Common myeloid progenitor, CD34-positive (primary cell): ENCODE results near the gene PRELID3B.
A peak's percentile ranks its signal among the peaks of the same experiment; 100 is the strongest.

Experiments
- CTCF ChIA-PET: fragments of 350-600 bp; sonication (Branson Sonifier 250); formaldehyde crosslinking; loops from one replicate; lab custom pipeline; 2021; ENCODE audit warnings: antibody characterized with exemption; lab: Charles Lee
- POLR2A ChIA-PET: fragments of 350-600 bp; sonication (Branson Sonifier 250); formaldehyde crosslinking; loops from one replicate; lab custom pipeline; 2021; ENCODE audit warnings: antibody characterized with exemption; lab: Charles Lee
- DNase-seq, 3 donors: peaks; one replicate each; pipeline versions ENCODE4 v3.0.0 to v3.0.0-alpha.2; 2013
- H3K27ac ChIP-seq, 2 experiments: 1 replicate in 1 of 2; 2 replicates in 1 of 2; pipeline ENCODE4 v1.7.0; 2013; ENCODE audit warnings: inconsistent platforms in 2 of 2, low read length in 2 of 2, mild to moderate bottlenecking in 2 of 2, low read depth in 1 of 2, moderate library complexity in 1 of 2; ENCODE audit not compliant: severe bottlenecking in 2 of 2, insufficient read depth in 1 of 2, poor library complexity in 1 of 2
- H3K27me3 ChIP-seq, 5 experiments: replicated peaks in 2 of 5; 1 replicate in 3 of 5; 2 replicates in 2 of 5; pipeline versions ENCODE4 v1.6.1 to v1.7.0; 2013; ENCODE audit warnings: low read length in 4 of 5, mild to moderate bottlenecking in 2 of 5, moderate library complexity in 2 of 5, inconsistent platforms in 1 of 5; ENCODE audit not compliant: insufficient read depth in 5 of 5, control insufficient read depth in 4 of 5
- H3K36me3 ChIP-seq, 4 experiments: 1 replicate in 2 of 4; 2 replicates in 2 of 4; pipeline versions ENCODE4 v1.6.1 to v1.7.0; 2013; ENCODE audit warnings: low read length in 3 of 4, control low read depth in 1 of 4, mild to moderate bottlenecking in 1 of 4; ENCODE audit not compliant: control insufficient read depth in 4 of 4, insufficient read depth in 4 of 4
- H3K4me1 ChIP-seq, 4 experiments: 1 replicate in 3 of 4; 2 replicates in 1 of 4; pipeline versions ENCODE4 v1.6.1 to v1.7.1; 2013; ENCODE audit warnings: low read length in 3 of 4, mild to moderate bottlenecking in 3 of 4, control low read depth in 1 of 4, inconsistent platforms in 1 of 4, moderate library complexity in 1 of 4; ENCODE audit not compliant: control insufficient read depth in 4 of 4, insufficient read depth in 4 of 4; ENCODE audit errors: control extremely low read depth in 1 of 4
- H3K4me3 ChIP-seq, 7 experiments: 1 replicate in 4 of 7; 2 replicates in 3 of 7; pipeline versions ENCODE4 v1.5.1 to v1.7.0; 2013; ENCODE audit warnings: mild to moderate bottlenecking in 7 of 7, low read length in 6 of 7, moderate library complexity in 6 of 7, inconsistent platforms in 2 of 7, low read depth in 2 of 7, control low read depth in 1 of 7; ENCODE audit not compliant: insufficient read depth in 4 of 7, control insufficient read depth in 1 of 7; ENCODE audit errors: extremely low read depth in 1 of 7
- H3K9me3 ChIP-seq, 5 experiments: 1 replicate in 4 of 5; 2 replicates in 1 of 5; pipeline versions ENCODE4 v1.6.1 to v1.7.1; 2013; ENCODE audit warnings: low read length in 4 of 5, mild to moderate bottlenecking in 2 of 5, inconsistent platforms in 1 of 5, low read depth in 1 of 5, moderate library complexity in 1 of 5; ENCODE audit not compliant: control insufficient read depth in 4 of 5, insufficient read depth in 2 of 5; ENCODE audit errors: control extremely low read depth in 1 of 5
- WGBS: methylation state at CpG from one replicate; pipeline ENCODE4 v1.1.5; 2013; ENCODE audit not compliant: insufficient coverage; 5-methylcytosine and 5-hydroxymethylcytosine counted together

Gene PRELID3B

DNA sequence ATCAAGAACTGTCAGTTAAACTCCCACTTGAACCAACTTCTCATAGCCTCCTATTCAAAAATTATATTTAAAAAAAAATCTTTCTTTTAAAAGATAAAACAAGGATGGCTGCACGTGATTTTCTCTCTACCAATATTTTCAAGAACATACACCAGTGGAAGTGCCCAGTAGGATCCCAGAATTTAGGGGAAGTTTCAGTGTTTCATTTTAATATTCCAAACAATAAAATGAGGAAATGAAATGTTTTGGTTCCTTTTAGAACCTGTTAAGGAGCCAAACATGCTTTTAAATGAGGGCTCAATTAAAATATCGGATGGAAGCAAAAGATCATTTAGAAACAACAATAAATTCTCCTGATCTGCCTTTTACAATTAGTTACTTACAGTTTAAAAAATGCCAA, 26.4 kb upstream of the PRELID3B start:
- Histone ChIP-seq H3K36me3 (no peaks in the 10 kb centered on the region), H3K27me3 (peaks cover 0 to 12% (median 6%) of the 10 kb centered on the region in 5 experiments), H3K9me3 (no peaks in the 10 kb centered on the region), H3K4me1 (no peaks in the 10 kb centered on the region), H3K4me3 (no peak overlapping the region), H3K27ac (no peak overlapping the region)
- ChIA-PET POLR2A (no interaction called here), CTCF (no interaction called here)
- WGBS, result no CpG with 5 or more reads among the region's 2 CpGs
- no peak for DNase-seq

DNA sequence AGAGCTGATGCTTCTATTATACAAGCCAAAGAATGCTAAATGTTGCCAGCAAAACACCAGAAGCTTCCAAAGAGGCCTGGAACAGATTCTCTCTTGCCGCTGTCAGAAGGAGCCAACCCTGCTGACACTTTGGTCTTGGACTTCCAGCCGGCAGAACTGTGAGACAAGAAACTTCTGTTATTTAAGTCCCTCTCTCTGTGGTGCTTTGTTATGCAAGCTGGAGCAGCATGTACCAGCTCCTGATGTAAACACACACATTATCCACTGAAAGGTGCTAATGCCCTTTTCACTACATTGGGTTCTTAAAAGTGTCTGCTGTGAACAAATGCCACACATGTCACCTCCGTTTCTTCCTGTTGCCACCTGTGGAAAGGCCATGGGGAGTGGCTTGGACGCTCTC, 25.9 kb upstream of the PRELID3B start:
- Histone ChIP-seq H3K9me3 (no peaks in the 10 kb centered on the region), H3K4me1 (no peaks in the 10 kb centered on the region), H3K36me3 (no peaks in the 10 kb centered on the region), H3K4me3 (no peak overlapping the region), H3K27ac (no peak overlapping the region), H3K27me3 (peaks cover 0 to 9% (median 8%) of the 10 kb centered on the region in 5 experiments)
- CTCF ChIA-PET, result no interaction called here
- POLR2A ChIA-PET, result no interaction called here
- 92% methylated on average over 3 of the region's 4 CpGs for WGBS
- DNase-seq, result no peak

DNA sequence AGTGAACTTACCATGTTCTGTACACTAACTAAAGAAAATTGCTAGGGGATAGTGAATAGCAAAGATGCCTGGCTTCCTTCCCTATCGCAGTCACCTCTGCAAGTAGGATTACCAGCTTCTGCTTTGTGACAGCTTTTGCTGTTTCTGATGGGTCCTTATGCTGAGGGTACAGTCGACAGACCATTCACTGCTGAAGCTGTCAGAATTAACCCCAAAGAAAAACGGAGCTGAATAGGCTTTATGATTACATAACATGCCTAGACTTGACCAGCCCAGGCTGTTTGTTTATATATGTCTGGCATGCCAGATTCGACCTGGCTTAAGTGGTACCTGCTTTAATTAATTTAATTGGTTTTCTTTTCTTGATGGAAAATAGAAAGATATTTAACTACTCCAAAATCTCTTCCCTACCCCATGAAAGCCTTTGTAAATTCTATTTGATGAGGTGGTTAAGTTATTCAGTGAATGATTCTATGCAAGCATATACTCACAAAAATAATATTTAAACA, 21.7 kb upstream of the PRELID3B start:
- ChIA-PET POLR2A (no interaction called here), CTCF (interaction anchor here (0.6 to 0.7 kb wide), 2 partner anchors 143 to 204 kb away, joined by 3 read pairs; no protein-coding TSS in a partner anchor)
- H3K4me1 ChIP-seq, result no peaks in the 10 kb centered on the region
- no peak overlapping the region for H3K27ac ChIP-seq
- H3K9me3 ChIP-seq, result no peaks in the 10 kb centered on the region
- no peak for DNase-seq
- H3K27me3 ChIP-seq, result peaks cover 0 to 8% (median 5%) of the 10 kb centered on the region in 5 experiments
- no CpG with 5 or more reads among the region's 4 CpGs for WGBS
- H3K36me3 ChIP-seq, result no peaks in the 10 kb centered on the region
- H3K4me3 ChIP-seq, result no peak overlapping the region

DNA sequence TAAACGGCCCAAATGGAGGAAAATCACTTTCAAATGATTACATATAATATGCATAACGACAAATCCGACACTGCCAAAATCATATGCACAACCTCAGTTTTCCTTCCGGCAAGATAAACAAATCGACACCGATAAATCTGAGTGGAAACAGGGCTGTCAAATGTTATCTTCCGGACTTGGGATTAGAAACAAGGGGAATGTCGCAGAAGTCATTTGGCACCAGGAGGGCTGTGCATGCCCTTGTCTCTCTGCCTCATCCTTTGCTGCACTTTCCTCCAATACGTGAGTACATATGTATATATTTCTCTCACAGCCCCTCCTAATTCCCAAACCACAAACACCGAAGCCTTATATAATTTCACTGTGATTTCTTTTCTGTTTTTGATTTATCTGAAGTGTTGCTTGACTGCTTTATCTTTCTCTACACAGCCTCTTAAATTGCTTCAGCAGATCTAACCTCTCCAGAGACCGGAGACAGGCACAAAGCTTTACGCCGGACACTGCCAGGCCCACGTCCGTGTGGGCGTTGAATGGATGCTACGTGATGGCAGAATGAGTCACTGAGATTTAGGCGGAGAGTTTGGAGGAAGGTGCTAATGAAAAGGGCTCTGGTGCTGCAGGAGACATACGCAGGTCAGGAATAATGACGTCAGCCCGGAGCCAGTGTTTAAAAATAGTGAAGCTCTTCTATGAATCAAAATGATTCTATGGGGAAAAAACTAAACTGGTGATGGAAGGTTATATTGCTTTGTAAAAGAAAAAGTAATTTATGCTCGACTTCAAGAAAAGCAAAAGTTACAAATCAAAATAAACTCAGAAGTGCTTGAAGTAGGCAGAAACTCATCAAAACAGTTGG, 21.0 kb upstream of the PRELID3B start:
- DNase-seq, result no peak
- CTCF ChIA-PET, result interaction anchor here (0.6 to 0.7 kb wide), 2 partner anchors 144 to 203 kb away, joined by 3 read pairs; no protein-coding TSS in a partner anchor
- H3K27me3 ChIP-seq, result peaks cover 0 to 8% (median 5%) of the 10 kb centered on the region in 5 experiments
- H3K36me3 ChIP-seq, result no peaks in the 10 kb centered on the region
- 83% methylated on average over 20 of the region's 22 CpGs for WGBS
- no peaks in the 10 kb centered on the region for H3K4me1 ChIP-seq
- no peaks in the 10 kb centered on the region for H3K9me3 ChIP-seq
- POLR2A ChIA-PET, result no interaction called here
- H3K27ac ChIP-seq, result no peak overlapping the region
- no peak overlapping the region for H3K4me3 ChIP-seq

DNA sequence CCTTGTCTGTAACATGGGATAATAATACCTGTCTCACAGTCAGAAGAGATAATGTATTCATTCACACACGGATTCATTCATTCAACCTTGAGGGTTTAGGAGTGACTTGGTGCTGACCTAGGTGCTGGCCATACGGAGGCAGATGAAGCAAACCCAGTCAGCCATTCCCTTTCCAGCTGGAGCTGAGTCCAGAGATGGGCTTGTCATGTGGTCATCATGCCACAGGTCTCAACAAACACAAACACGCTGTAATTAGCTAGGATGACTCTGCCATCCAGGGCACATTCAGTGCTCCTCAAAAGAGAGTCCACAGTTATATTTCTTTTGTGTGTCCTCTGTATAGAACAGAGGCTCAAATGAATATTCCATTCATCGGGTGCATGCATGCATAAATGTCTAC, 19.5 kb upstream of the PRELID3B start:
- peaks cover 0 to 8% (median 5%) of the 10 kb centered on the region in 5 experiments for H3K27me3 ChIP-seq
- CTCF ChIA-PET, result no interaction called here

DNA sequence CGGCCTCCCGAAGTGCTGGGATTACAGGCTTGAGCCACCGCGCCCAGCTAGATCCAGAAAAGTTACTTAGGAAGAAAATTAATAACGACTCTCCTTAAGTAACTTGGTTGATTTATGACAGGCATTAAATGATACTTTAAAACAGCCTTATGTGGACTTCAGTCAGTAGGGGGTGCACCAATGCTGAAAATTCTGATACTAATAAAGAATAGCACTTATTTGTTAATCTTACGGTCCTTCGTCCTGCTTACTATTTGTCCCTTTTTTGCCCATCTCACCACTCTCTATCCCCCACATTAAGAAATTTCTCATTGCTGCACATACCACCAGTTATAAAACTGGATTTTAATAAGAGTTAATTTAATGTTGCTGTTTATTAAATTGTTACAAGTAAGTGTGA, 12.7 kb upstream of the PRELID3B start:
- no peak overlapping the region for H3K27ac ChIP-seq
- POLR2A ChIA-PET, result no interaction called here
- CTCF ChIA-PET, result interaction anchor here (1.0 to 1.4 kb wide), 2 partner anchors 12 to 152 kb away, joined by 3 to 4 read pairs; no protein-coding TSS in a partner anchor
- H3K4me3 ChIP-seq, result no peak overlapping the region
- peaks cover 0 to 7% (median 0%) of the 10 kb centered on the region in 5 experiments for H3K27me3 ChIP-seq
- H3K36me3 ChIP-seq, result no peaks in the 10 kb centered on the region
- DNase-seq, result peak; percentile 31 to 56 (median 48)
- no peaks in the 10 kb centered on the region for H3K9me3 ChIP-seq
- no peaks in the 10 kb centered on the region for H3K4me1 ChIP-seq
- WGBS, result 100% methylated on average over 2 of the region's 7 CpGs

More for the DNA sequence above, 19.5 kb upstream of the PRELID3B start:
- H3K27ac ChIP-seq, result no peak overlapping the region
- no peaks in the 10 kb centered on the region for H3K4me1 ChIP-seq
- no peaks in the 10 kb centered on the region for H3K36me3 ChIP-seq
- DNase-seq, result no peak
- POLR2A ChIA-PET, result no interaction called here
- H3K9me3 ChIP-seq, result no peaks in the 10 kb centered on the region
- 94% methylated on average over 3 of the region's 4 CpGs for WGBS
- H3K4me3 ChIP-seq, result no peak overlapping the region

DNA sequence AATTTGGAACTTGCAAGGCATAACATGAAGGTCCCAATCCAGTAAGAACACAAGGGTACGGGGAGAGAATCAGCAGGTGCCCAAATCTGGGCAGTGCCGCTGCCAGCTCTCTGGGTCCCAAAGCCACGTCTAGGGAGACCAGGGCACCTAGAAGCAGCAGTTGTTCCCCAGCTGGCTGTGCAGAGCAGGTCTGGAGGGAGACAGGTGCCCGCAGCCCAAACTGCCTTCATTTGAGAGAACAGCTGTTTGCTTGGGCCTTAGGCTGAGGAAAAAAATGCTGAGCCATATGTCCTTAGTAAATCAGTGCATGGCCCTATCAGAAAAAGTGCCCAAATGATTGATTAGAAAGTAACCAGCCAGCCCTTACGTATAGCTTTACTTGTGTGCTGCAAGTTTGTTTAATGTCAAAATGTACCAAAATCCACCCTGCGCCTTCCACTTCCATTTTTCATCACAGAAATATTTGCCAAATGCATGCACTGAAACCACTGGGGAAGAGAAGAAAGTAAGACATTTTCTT, 9.1 kb upstream of the PRELID3B start:
- H3K4me1 ChIP-seq, result no peaks in the 10 kb centered on the region
- no peaks in the 10 kb centered on the region for H3K36me3 ChIP-seq
- H3K9me3 ChIP-seq, result no peaks in the 10 kb centered on the region
- ChIA-PET CTCF (no interaction called here), POLR2A (no interaction called here)
- no peak overlapping the region for H3K27ac ChIP-seq
- DNase-seq, result no peak
- no peak overlapping the region for H3K4me3 ChIP-seq
- peaks cover 0 to 10% (median 0%) of the 10 kb centered on the region in 5 experiments for H3K27me3 ChIP-seq
- 92% methylated on average over 2 of the region's 6 CpGs for WGBS
